WTC11 (cell line): ENCODE measurements around the gene BAIAP2L2. TPM values are rescaled to one million over a fixed set of nuclear protein-coding genes. Genes with fewer than 3 reads are reported as not detected.
A peak's percentile ranks its signal among the peaks of the same experiment; 100 is the strongest.
"Not testable (repeated sequence)": the region's sequence is repeated elsewhere in the genome, so short reads cannot be mapped to it uniquely, and the experiment has no call there.

Source experiments
- ATAC-seq: fragments of 200-7000 bp; cut with Tn5 transposase; 2 replicates; pipeline ENCODE4 v1.10.0; 2021; ENCODE audit warnings: mild to moderate bottlenecking, moderate library complexity
- CTCF ChIA-PET: fragments of 300-600 bp; sonication (Branson Sonifier 250); formaldehyde crosslinking; loops from one replicate; lab custom pipeline; 2021; ENCODE audit warnings: antibody characterized with exemption; lab: Charles Lee
- POLR2A ChIA-PET: fragments of 350-600 bp; sonication (Branson Sonifier 250); formaldehyde crosslinking; loops from one replicate; lab custom pipeline; 2021; ENCODE audit warnings: antibody characterized with exemption; lab: Charles Lee
- DNase-seq: peaks from one replicate; pipeline ENCODE4 v3.0.0; 2021; ENCODE audit warnings: low spot score
- H3K27ac Mint-ChIP-seq: 2 replicates; pipeline ENCODE4 v1.8.0; 2021; ENCODE audit warnings: mixed read lengths
- H3K27me3 Mint-ChIP-seq: 2 replicates; pipeline ENCODE4 v1.8.0; 2021; ENCODE audit warnings: low read depth, mild to moderate bottlenecking, moderate library complexity, mixed read lengths
- H3K36me3 Mint-ChIP-seq: 2 replicates; pipeline ENCODE4 v1.8.0; 2021; ENCODE audit warnings: mixed read lengths
- H3K4me1 Mint-ChIP-seq: 2 replicates; pipeline ENCODE4 v1.8.0; 2022; ENCODE audit warnings: mixed read lengths
- H3K4me3 Mint-ChIP-seq: 2 replicates; pipeline ENCODE4 v1.8.0; 2021; ENCODE audit warnings: mild to moderate bottlenecking, moderate library complexity, mixed read lengths
- H3K9me3 Mint-ChIP-seq: 2 replicates; pipeline ENCODE4 v1.8.0; 2021; ENCODE audit warnings: mixed read lengths
- JAZF1 ChIP-seq: fragments of 250-450 bp; sonication (Bioruptor Pico); IDR thresholded peaks from 2 replicates; pipeline ENCODE4 v1.9.0; 2021; ENCODE audit warnings: moderate library complexity, mild to moderate bottlenecking, inconsistent platforms
- JUN ChIP-seq: sonication (generic); formaldehyde crosslinking; IDR thresholded peaks from 2 replicates; pipeline ENCODE4 v1.8.0; 2023; ENCODE audit warnings: mild to moderate bottlenecking, missing genetic modification reagents
- MYBL2 ChIP-seq: sonication (generic); formaldehyde crosslinking; IDR thresholded peaks from 2 replicates; pipeline ENCODE4 v1.8.1; 2023; ENCODE audit warnings: mild to moderate bottlenecking, moderate library complexity, missing genetic modification reagents
- RORB ChIP-seq: fragments of 250-450 bp; sonication (Bioruptor Pico); IDR thresholded peaks from 2 replicates; pipeline ENCODE4 v1.9.0; 2021; ENCODE audit warnings: mild to moderate bottlenecking
- TP53 ChIP-seq: sonication (generic); formaldehyde crosslinking; IDR thresholded peaks from 2 replicates; pipeline ENCODE4 v1.8.1; 2023; ENCODE audit warnings: mild to moderate bottlenecking, missing genetic modification reagents
- total RNA-seq: library from RNA; stranded (reverse); gene quantifications from 3 replicates; pipeline ENCODE4 v1.2.3, GENCODE V29; 2021
- TF ChIP-seq, protein P1 (sequence below): sonication (generic); formaldehyde crosslinking; IDR thresholded peaks from 2 replicates; pipeline ENCODE4 v1.8.0; 2023; ENCODE audit warnings: missing genetic modification reagents, mild to moderate bottlenecking, borderline replicate concordance
- TF ChIP-seq, protein P2 (sequence below): sonication (generic); formaldehyde crosslinking; IDR thresholded peaks from 2 replicates; pipeline ENCODE4 v1.8.1; 2023; ENCODE audit warnings: mild to moderate bottlenecking, missing genetic modification reagents, moderate library complexity
- TF ChIP-seq, protein P3 (sequence below): sonication (generic); formaldehyde crosslinking; IDR thresholded peaks from 2 replicates; pipeline ENCODE4 v1.8.1; 2023; ENCODE audit warnings: mild to moderate bottlenecking, missing genetic modification reagents
- TF ChIP-seq, protein P4 (sequence below): fragments of 250-450 bp; sonication (Bioruptor Pico); IDR thresholded peaks from 2 replicates; pipeline ENCODE4 v1.9.0; 2021; ENCODE audit warnings: mild to moderate bottlenecking
- TF ChIP-seq, protein P5 (sequence below): fragments of 250-450 bp; sonication (Bioruptor Pico); IDR thresholded peaks from 2 replicates; pipeline ENCODE4 v1.8.0; 2021; ENCODE audit warnings: mild to moderate bottlenecking
- TF ChIP-seq, protein P6 (sequence below): sonication (generic); formaldehyde crosslinking; IDR thresholded peaks from 2 replicates; pipeline ENCODE4 v1.8.1; 2023; ENCODE audit warnings: mild to moderate bottlenecking, missing genetic modification reagents, borderline replicate concordance
- TF ChIP-seq, protein P7 (sequence below): sonication (generic); formaldehyde crosslinking; IDR thresholded peaks from 2 replicates; pipeline ENCODE4 v1.8.0; 2023; ENCODE audit warnings: mild to moderate bottlenecking, missing genetic modification reagents
- TF ChIP-seq, protein P8 (sequence below): sonication (generic); formaldehyde crosslinking; conservative IDR thresholded peaks from 2 replicates; pipeline ENCODE4 v1.8.1; 2022; ENCODE audit warnings: mild to moderate bottlenecking, missing genetic modification reagents

BAIAP2L2 gene
- total RNA-seq, 1 experiment from 2014 or later, result 3.0 TPM

DNA sequence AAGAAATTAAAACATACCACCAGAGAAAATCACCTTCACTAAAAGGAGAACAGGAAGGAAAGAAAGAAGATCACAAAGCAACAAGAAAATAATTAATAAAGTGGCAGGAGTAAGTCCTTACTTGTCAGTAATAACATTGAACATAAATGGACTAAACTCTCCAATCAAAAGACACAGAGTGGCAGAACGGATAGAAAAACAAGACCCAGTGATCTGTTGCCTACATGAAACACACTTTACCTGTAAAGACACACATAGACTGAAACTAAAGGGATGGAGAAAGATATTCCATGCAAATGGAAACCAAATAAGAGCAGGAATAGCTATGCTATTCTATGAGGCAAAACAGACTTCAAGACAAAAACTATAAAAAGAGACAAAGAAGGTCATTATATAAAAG, 45.2 kb upstream of the BAIAP2L2 start (continued):
- TF ChIP-seq, protein P1, sequence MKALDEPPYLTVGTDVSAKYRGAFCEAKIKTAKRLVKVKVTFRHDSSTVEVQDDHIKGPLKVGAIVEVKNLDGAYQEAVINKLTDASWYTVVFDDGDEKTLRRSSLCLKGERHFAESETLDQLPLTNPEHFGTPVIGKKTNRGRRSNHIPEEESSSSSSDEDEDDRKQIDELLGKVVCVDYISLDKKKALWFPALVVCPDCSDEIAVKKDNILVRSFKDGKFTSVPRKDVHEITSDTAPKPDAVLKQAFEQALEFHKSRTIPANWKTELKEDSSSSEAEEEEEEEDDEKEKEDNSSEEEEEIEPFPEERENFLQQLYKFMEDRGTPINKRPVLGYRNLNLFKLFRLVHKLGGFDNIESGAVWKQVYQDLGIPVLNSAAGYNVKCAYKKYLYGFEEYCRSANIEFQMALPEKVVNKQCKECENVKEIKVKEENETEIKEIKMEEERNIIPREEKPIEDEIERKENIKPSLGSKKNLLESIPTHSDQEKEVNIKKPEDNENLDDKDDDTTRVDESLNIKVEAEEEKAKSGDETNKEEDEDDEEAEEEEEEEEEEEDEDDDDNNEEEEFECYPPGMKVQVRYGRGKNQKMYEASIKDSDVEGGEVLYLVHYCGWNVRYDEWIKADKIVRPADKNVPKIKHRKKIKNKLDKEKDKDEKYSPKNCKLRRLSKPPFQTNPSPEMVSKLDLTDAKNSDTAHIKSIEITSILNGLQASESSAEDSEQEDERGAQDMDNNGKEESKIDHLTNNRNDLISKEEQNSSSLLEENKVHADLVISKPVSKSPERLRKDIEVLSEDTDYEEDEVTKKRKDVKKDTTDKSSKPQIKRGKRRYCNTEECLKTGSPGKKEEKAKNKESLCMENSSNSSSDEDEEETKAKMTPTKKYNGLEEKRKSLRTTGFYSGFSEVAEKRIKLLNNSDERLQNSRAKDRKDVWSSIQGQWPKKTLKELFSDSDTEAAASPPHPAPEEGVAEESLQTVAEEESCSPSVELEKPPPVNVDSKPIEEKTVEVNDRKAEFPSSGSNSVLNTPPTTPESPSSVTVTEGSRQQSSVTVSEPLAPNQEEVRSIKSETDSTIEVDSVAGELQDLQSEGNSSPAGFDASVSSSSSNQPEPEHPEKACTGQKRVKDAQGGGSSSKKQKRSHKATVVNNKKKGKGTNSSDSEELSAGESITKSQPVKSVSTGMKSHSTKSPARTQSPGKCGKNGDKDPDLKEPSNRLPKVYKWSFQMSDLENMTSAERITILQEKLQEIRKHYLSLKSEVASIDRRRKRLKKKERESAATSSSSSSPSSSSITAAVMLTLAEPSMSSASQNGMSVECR, result no peak
- TF ChIP-seq RORB (CRISPR knock-in tag), result no peak
- TF ChIP-seq, all 79 proteins: peak for 0

DNA sequence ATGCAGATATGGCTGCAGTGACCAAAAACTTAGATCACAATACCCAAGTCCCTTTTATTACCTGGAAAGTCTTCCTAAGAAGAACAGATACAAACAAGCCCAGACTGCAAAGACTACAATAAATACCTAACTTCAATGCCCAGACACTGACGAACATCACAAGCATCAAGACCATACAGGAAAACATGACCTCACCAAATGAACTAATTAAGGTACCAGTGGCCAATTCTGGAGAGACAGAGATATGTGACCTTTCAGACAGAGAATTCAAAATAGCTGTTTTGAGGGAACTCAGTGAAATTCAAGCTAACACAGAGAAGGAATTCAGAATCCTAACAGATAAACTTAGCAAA, 44.1 kb upstream of the BAIAP2L2 start:
- H3K9me3 Mint-ChIP-seq, H3K4me3 Mint-ChIP-seq, H3K27ac Mint-ChIP-seq, H3K36me3 Mint-ChIP-seq, H3K4me1 Mint-ChIP-seq, POLR2A ChIA-PET, H3K27me3 Mint-ChIP-seq, DNase-seq, ATAC-seq: not testable (repeated sequence)
- CTCF ChIA-PET, result interaction anchor here (0.8 to 1.8 kb wide), 2 partner anchors 57 to 102 kb away, joined by 4 to 9 read pairs; no protein-coding TSS in a partner anchor

DNA sequence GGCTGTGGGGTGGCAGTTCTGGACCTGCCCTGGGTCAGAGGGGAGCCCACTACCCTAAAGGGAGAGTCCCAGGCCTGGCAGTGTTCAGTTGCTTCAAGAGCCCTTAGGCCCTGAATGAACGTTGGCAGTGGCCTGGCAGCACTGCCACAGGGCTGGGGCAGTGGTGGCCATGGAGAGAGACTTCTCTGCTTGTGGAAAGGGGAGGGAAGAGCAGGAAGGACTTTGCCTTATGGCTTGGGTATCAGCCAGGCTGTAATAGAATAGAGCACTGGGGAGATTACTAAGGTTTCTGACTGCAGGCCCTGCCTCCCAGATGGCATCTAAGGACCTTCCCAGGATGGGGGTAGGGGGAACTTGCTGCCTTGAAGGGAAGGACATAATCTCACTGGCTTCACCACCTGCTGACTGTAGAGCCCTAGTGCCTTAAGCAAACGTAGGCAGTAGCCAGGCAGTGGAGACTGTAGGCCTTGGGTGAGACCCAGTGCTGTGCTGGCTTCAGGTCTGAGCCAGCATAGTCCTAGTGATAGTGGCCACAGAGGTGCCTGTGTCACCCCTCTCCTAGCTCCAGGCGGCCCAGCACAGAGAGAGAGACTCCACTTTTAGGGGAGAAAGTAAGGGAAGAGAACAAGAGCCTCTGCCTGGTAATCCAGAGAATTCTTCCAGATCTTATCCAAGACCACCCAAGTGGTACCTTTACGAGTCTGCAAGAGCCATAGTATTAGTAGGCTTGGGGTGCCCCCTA, 43.5 kb upstream of the BAIAP2L2 start:
- Mint-ChIP-seq H3K27ac (no peak overlapping the region), H3K4me3 (no peak overlapping the region), H3K36me3 (no peaks in the 10 kb centered on the region), H3K27me3 (no peaks in the 10 kb centered on the region), H3K9me3 (no peaks in the 10 kb centered on the region), H3K4me1 (peaks cover 9% of the 10 kb centered on the region; the same call in 1 of the 2 replicates)
- ChIA-PET POLR2A (no interaction called here), CTCF (interaction anchor here (1.8 kb wide), 1 partner anchor 102 kb away, joined by 9 read pairs; no protein-coding TSS in a partner anchor)
- DNase-seq (no peak), ATAC-seq (peak; percentile 71)
- TF ChIP-seq, protein P2, sequence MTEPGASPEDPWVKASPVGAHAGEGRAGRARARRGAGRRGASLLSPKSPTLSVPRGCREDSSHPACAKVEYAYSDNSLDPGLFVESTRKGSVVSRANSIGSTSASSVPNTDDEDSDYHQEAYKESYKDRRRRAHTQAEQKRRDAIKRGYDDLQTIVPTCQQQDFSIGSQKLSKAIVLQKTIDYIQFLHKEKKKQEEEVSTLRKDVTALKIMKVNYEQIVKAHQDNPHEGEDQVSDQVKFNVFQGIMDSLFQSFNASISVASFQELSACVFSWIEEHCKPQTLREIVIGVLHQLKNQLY, result no peak
- TF ChIP-seq, protein P3, sequence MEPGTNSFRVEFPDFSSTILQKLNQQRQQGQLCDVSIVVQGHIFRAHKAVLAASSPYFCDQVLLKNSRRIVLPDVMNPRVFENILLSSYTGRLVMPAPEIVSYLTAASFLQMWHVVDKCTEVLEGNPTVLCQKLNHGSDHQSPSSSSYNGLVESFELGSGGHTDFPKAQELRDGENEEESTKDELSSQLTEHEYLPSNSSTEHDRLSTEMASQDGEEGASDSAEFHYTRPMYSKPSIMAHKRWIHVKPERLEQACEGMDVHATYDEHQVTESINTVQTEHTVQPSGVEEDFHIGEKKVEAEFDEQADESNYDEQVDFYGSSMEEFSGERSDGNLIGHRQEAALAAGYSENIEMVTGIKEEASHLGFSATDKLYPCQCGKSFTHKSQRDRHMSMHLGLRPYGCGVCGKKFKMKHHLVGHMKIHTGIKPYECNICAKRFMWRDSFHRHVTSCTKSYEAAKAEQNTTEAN, result no peak
- TF ChIP-seq JAZF1 (CRISPR knock-in tag) (no peak), TP53 (CRISPR knock-in tag) (no peak), MYBL2 (no peak), JUN (CRISPR knock-in tag) (no peak)
- TF ChIP-seq, protein P4, sequence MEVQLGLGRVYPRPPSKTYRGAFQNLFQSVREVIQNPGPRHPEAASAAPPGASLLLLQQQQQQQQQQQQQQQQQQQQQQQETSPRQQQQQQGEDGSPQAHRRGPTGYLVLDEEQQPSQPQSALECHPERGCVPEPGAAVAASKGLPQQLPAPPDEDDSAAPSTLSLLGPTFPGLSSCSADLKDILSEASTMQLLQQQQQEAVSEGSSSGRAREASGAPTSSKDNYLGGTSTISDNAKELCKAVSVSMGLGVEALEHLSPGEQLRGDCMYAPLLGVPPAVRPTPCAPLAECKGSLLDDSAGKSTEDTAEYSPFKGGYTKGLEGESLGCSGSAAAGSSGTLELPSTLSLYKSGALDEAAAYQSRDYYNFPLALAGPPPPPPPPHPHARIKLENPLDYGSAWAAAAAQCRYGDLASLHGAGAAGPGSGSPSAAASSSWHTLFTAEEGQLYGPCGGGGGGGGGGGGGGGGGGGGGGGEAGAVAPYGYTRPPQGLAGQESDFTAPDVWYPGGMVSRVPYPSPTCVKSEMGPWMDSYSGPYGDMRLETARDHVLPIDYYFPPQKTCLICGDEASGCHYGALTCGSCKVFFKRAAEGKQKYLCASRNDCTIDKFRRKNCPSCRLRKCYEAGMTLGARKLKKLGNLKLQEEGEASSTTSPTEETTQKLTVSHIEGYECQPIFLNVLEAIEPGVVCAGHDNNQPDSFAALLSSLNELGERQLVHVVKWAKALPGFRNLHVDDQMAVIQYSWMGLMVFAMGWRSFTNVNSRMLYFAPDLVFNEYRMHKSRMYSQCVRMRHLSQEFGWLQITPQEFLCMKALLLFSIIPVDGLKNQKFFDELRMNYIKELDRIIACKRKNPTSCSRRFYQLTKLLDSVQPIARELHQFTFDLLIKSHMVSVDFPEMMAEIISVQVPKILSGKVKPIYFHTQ (CRISPR knock-in tag), result no peak
- TF ChIP-seq, protein P5, sequence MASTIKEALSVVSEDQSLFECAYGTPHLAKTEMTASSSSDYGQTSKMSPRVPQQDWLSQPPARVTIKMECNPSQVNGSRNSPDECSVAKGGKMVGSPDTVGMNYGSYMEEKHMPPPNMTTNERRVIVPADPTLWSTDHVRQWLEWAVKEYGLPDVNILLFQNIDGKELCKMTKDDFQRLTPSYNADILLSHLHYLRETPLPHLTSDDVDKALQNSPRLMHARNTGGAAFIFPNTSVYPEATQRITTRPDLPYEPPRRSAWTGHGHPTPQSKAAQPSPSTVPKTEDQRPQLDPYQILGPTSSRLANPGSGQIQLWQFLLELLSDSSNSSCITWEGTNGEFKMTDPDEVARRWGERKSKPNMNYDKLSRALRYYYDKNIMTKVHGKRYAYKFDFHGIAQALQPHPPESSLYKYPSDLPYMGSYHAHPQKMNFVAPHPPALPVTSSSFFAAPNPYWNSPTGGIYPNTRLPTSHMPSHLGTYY (CRISPR knock-in tag), result no peak
- TF ChIP-seq, protein P6, sequence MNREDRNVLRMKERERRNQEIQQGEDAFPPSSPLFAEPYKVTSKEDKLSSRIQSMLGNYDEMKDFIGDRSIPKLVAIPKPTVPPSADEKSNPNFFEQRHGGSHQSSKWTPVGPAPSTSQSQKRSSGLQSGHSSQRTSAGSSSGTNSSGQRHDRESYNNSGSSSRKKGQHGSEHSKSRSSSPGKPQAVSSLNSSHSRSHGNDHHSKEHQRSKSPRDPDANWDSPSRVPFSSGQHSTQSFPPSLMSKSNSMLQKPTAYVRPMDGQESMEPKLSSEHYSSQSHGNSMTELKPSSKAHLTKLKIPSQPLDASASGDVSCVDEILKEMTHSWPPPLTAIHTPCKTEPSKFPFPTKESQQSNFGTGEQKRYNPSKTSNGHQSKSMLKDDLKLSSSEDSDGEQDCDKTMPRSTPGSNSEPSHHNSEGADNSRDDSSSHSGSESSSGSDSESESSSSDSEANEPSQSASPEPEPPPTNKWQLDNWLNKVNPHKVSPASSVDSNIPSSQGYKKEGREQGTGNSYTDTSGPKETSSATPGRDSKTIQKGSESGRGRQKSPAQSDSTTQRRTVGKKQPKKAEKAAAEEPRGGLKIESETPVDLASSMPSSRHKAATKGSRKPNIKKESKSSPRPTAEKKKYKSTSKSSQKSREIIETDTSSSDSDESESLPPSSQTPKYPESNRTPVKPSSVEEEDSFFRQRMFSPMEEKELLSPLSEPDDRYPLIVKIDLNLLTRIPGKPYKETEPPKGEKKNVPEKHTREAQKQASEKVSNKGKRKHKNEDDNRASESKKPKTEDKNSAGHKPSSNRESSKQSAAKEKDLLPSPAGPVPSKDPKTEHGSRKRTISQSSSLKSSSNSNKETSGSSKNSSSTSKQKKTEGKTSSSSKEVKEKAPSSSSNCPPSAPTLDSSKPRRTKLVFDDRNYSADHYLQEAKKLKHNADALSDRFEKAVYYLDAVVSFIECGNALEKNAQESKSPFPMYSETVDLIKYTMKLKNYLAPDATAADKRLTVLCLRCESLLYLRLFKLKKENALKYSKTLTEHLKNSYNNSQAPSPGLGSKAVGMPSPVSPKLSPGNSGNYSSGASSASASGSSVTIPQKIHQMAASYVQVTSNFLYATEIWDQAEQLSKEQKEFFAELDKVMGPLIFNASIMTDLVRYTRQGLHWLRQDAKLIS (CRISPR knock-in tag), result no peak
- TF ChIP-seq, protein P7, sequence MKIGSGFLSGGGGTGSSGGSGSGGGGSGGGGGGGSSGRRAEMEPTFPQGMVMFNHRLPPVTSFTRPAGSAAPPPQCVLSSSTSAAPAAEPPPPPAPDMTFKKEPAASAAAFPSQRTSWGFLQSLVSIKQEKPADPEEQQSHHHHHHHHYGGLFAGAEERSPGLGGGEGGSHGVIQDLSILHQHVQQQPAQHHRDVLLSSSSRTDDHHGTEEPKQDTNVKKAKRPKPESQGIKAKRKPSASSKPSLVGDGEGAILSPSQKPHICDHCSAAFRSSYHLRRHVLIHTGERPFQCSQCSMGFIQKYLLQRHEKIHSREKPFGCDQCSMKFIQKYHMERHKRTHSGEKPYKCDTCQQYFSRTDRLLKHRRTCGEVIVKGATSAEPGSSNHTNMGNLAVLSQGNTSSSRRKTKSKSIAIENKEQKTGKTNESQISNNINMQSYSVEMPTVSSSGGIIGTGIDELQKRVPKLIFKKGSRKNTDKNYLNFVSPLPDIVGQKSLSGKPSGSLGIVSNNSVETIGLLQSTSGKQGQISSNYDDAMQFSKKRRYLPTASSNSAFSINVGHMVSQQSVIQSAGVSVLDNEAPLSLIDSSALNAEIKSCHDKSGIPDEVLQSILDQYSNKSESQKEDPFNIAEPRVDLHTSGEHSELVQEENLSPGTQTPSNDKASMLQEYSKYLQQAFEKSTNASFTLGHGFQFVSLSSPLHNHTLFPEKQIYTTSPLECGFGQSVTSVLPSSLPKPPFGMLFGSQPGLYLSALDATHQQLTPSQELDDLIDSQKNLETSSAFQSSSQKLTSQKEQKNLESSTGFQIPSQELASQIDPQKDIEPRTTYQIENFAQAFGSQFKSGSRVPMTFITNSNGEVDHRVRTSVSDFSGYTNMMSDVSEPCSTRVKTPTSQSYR (CRISPR knock-in tag), result no peak
- TF ChIP-seq, protein P8, sequence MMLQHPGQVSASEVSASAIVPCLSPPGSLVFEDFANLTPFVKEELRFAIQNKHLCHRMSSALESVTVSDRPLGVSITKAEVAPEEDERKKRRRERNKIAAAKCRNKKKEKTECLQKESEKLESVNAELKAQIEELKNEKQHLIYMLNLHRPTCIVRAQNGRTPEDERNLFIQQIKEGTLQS, result no peak
